Neural progenitor cell (in vitro differentiated cells): ENCODE measurements around the gene GAL3ST2. TPM values are rescaled to one million over a fixed set of nuclear protein-coding genes. Genes with fewer than 3 reads are reported as not detected.

Experiments
- DNase-seq: peaks from one replicate; pipeline ENCODE4 v3.0.0-alpha.2; 2016; ENCODE audit warnings: low spot score
- H2AFZ ChIP-seq: fragments of 200-600 bp; sonication (generic); replicated peaks from 2 replicates; pipeline ENCODE4 v1.6.1; 2016; ENCODE audit warnings: antibody characterized with exemption
- H3F3A ChIP-seq: fragments of 200-600 bp; sonication (generic); 2 replicates; pipeline ENCODE4 v1.6.1; 2016; ENCODE audit warnings: antibody characterized with exemption, low read depth
- H3K27ac ChIP-seq: fragments of 200-600 bp; sonication (generic); 2 replicates; pipeline ENCODE4 v1.5.1; 2016; ENCODE audit warnings: mild to moderate bottlenecking
- H3K27me3 ChIP-seq: fragments of 200-600 bp; sonication (generic); 2 replicates; pipeline ENCODE4 v1.6.1; 2016; ENCODE audit warnings: mild to moderate bottlenecking, moderate library complexity
- H3K36me3 ChIP-seq: fragments of 200-600 bp; sonication (generic); 2 replicates; pipeline ENCODE4 v1.5.1; 2016
- H3K4me1 ChIP-seq: fragments of 200-600 bp; sonication (generic); 2 replicates; pipeline ENCODE4 v1.6.1; 2016; ENCODE audit warnings: mixed run types
- H3K4me2 ChIP-seq: fragments of 200-600 bp; sonication (generic); 2 replicates; pipeline ENCODE4 v1.6.1; 2016
- H3K4me3 ChIP-seq: fragments of 200-600 bp; sonication (generic); 2 replicates; pipeline ENCODE4 v1.5.1; 2016
- H3K79me2 ChIP-seq: fragments of 200-600 bp; sonication (generic); 2 replicates; pipeline ENCODE4 v1.6.1; 2016; ENCODE audit warnings: low read depth
- H3K9ac ChIP-seq: fragments of 200-600 bp; sonication (generic); 2 replicates; pipeline ENCODE4 v1.6.1; 2016
- H3K9me3 ChIP-seq: fragments of 200-600 bp; sonication (generic); 2 replicates; pipeline ENCODE4 v1.5.1; 2016; ENCODE audit warnings: low read depth
- H4K20me1 ChIP-seq: fragments of 200-600 bp; sonication (generic); 2 replicates; pipeline ENCODE4 v1.6.1; 2016; ENCODE audit warnings: low read depth
- H3K27ac Mint-ChIP-seq: 3 replicates; pipeline ENCODE4 v1.8.0; 2021; ENCODE audit warnings: mixed read lengths
- H3K27me3 Mint-ChIP-seq: 2 replicates; pipeline ENCODE4 v1.8.0; 2022; ENCODE audit warnings: low read depth, mild to moderate bottlenecking, inconsistent platforms, moderate library complexity, mixed read lengths; ENCODE audit not compliant: insufficient read depth
- H3K36me3 Mint-ChIP-seq: 3 replicates; pipeline ENCODE4 v1.8.0; 2021; ENCODE audit warnings: mixed read lengths
- H3K4me1 Mint-ChIP-seq: 3 replicates; pipeline ENCODE4 v1.8.0; 2021; ENCODE audit warnings: mixed read lengths
- H3K4me3 Mint-ChIP-seq: 3 replicates; pipeline ENCODE4 v1.8.0; 2021; ENCODE audit warnings: mild to moderate bottlenecking, moderate library complexity, mixed read lengths
- H3K9me3 Mint-ChIP-seq: 3 replicates; pipeline ENCODE4 v1.8.0; 2020; ENCODE audit warnings: mixed read lengths
- EZH2 ChIP-seq: fragments of 200-600 bp; sonication (generic); IDR thresholded peaks from 2 replicates; pipeline ENCODE4 v1.6.1; 2017; ENCODE audit warnings: antibody characterized with exemption, mild to moderate bottlenecking, moderate library complexity
- EZH2phosphoT487 ChIP-seq: fragments of 200-600 bp; sonication (generic); IDR thresholded peaks from 2 replicates; pipeline ENCODE4 v1.6.1; 2017; ENCODE audit warnings: antibody characterized with exemption
- total RNA-seq: library from RNA; depleted of rRNA; stranded (reverse); fragments of >200 nt; gene quantifications from 2 replicates; pipeline ENCODE4 v1.2.3, GENCODE V29; 2015; ENCODE audit warnings: low replicate concordance
- TF ChIP-seq, protein P1 (sequence below): fragments of 200-600 bp; sonication (generic); IDR thresholded peaks from 2 replicates; pipeline ENCODE4 v1.5.1; 2017; ENCODE audit warnings: antibody characterized with exemption, mild to moderate bottlenecking

The GAL3ST2 gene
- total RNA-seq, 1 donor from 2014 or later = not detected

DNA sequence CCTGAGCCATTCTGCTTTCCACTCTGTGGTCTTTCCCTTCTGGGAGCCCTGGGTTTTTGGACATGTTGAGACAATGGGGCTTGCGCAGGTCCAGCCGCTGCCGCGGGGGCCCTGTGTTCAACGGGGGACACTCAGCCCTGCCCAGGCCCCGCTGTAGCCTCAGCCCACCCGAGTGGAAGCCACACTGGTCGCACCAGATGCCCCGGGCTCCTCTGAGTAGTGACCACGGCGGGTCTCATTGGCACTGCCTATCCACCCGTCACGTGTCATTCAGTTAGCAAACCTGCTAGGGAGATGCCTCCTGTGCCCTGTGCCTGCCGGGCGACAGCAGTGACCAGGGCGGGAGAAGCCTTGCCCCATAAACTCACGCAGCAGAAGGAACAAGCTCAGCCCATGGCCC lies 23.1 kb upstream of the GAL3ST2 start:
- Histone ChIP-seq H4K20me1 (no peaks in the 10 kb centered on the region), H3K4me1 (no peaks in the 10 kb centered on the region), H3F3A (no peaks in the 10 kb centered on the region), H3K27me3 (no peaks in the 10 kb centered on the region), H3K36me3 (no peaks in the 10 kb centered on the region), H3K79me2 (no peaks in the 10 kb centered on the region), H3K9me3 (no peaks in the 10 kb centered on the region), H3K4me3 (no peak overlapping the region), H3K9ac (no peak overlapping the region), H2AFZ (no peak overlapping the region), H3K27ac (no peak overlapping the region), H3K4me2 (no peak overlapping the region)
- Mint-ChIP-seq H3K36me3 (peaks cover 14% of the 10 kb centered on the region), H3K9me3 (peaks cover 2% of the 10 kb centered on the region), H3K4me1 (no peaks in the 10 kb centered on the region), H3K27ac (no peak overlapping the region), H3K27me3 (peaks cover 2% of the 10 kb centered on the region), H3K4me3 (no peak overlapping the region)
- TF ChIP-seq EZH2 = no peak
- TF ChIP-seq, protein P1, sequence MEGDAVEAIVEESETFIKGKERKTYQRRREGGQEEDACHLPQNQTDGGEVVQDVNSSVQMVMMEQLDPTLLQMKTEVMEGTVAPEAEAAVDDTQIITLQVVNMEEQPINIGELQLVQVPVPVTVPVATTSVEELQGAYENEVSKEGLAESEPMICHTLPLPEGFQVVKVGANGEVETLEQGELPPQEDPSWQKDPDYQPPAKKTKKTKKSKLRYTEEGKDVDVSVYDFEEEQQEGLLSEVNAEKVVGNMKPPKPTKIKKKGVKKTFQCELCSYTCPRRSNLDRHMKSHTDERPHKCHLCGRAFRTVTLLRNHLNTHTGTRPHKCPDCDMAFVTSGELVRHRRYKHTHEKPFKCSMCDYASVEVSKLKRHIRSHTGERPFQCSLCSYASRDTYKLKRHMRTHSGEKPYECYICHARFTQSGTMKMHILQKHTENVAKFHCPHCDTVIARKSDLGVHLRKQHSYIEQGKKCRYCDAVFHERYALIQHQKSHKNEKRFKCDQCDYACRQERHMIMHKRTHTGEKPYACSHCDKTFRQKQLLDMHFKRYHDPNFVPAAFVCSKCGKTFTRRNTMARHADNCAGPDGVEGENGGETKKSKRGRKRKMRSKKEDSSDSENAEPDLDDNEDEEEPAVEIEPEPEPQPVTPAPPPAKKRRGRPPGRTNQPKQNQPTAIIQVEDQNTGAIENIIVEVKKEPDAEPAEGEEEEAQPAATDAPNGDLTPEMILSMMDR = no peak
- no peak for TF ChIP-seq EZH2phosphoT487
- no peak for DNase-seq

DNA sequence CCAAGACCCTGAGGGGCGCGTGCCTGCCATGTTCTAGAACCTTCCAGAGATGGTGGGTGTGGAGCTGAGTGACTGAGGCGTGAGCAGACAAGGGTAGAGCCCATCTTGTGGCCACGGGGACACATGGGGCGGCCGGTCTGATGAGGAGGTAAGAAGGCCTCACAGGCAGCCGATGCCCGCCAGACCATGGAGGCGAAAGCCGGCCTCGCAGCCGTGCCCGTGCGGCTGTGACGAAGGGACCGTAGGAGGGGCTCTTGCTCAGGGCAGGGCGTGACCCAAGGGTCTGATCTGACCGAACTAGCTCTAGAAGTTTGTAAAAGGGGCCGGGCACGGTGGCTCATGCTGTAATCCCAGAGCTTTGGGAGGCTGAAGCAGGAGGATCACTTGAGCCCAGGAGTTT lies 22.6 kb upstream of the GAL3ST2 start:
- H2AFZ ChIP-seq = no peak overlapping the region
- no peaks in the 10 kb centered on the region for H3K4me1 ChIP-seq
- H3K9me3 Mint-ChIP-seq = peaks cover 2% of the 10 kb centered on the region
- peak overlapping the region; percentile 82 for H3K27ac Mint-ChIP-seq
- no peaks in the 10 kb centered on the region for H3K79me2 ChIP-seq
- H3F3A ChIP-seq = peaks cover 2% of the 10 kb centered on the region
- H3K27ac ChIP-seq = no peak overlapping the region
- no peak overlapping the region for H3K4me2 ChIP-seq
- H3K27me3 Mint-ChIP-seq = peaks cover 2% of the 10 kb centered on the region
- TF ChIP-seq, protein P1 = no peak
- TF ChIP-seq EZH2phosphoT487 (no peak), EZH2 (no peak)
- H4K20me1 ChIP-seq = no peaks in the 10 kb centered on the region
- no peak for DNase-seq
- no peak overlapping the region for H3K4me3 ChIP-seq
- H3K4me1 Mint-ChIP-seq = no peaks in the 10 kb centered on the region
- no peaks in the 10 kb centered on the region for H3K36me3 ChIP-seq
- H3K9ac ChIP-seq = no peak overlapping the region
- no peaks in the 10 kb centered on the region for H3K27me3 ChIP-seq
- H3K4me3 Mint-ChIP-seq = no peak overlapping the region
- H3K9me3 ChIP-seq = no peaks in the 10 kb centered on the region
- H3K36me3 Mint-ChIP-seq = peaks cover 15% of the 10 kb centered on the region

DNA sequence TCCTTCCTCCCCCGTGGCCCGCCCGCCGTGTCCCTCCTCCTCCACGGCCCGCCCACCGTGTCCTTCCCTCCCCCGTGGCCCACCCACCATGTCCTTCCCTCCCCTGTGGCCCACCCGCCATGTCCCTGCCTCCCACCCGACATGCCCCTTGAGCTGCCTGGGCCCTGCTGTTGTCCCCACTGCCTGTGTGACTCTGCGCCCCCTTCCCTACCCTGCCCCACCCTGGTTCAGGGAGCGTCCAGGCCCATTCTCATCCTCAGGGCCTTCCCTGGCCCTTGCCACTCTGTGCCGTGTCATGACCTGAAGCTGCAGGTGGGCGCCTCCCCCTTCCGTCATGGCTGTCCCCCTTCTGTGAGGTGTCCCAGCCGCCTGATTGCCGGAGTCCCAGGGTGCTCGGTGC lies 21.5 kb upstream of the GAL3ST2 start:
- Histone ChIP-seq H3K79me2 (no peaks in the 10 kb centered on the region), H3K9me3 (no peaks in the 10 kb centered on the region), H3K9ac (no peak overlapping the region), H3K27me3 (no peaks in the 10 kb centered on the region), H3F3A (peaks cover 11% of the 10 kb centered on the region), H3K4me1 (no peaks in the 10 kb centered on the region), H4K20me1 (no peaks in the 10 kb centered on the region), H3K4me3 (no peak overlapping the region), H3K4me2 (no peak overlapping the region), H2AFZ (no peak overlapping the region), H3K36me3 (peaks cover 3% of the 10 kb centered on the region), H3K27ac (no peak overlapping the region)
- DNase-seq = no peak
- H3K27me3 Mint-ChIP-seq = no peaks in the 10 kb centered on the region
- peaks cover 14% of the 10 kb centered on the region for H3K36me3 Mint-ChIP-seq
- no peak overlapping the region for H3K27ac Mint-ChIP-seq
- no peaks in the 10 kb centered on the region for H3K4me1 Mint-ChIP-seq
- H3K9me3 Mint-ChIP-seq = peaks cover 2% of the 10 kb centered on the region
- TF ChIP-seq, protein P1 = no peak
- TF ChIP-seq EZH2 (no peak), EZH2phosphoT487 (no peak)
- no peak overlapping the region for H3K4me3 Mint-ChIP-seq
